HG03457 (cell line): ENCODE data around the gene ATP5F1D.

Experiments
- ATAC-seq: cut with Tn5 transposase; IDR thresholded peaks from one replicate; pipeline ENCODE4 v1.9.1; 2021; ENCODE audit warnings: moderate number of reproducible peaks; ENCODE audit not compliant: unreplicated experiment

The ATP5F1D gene

DNA sequence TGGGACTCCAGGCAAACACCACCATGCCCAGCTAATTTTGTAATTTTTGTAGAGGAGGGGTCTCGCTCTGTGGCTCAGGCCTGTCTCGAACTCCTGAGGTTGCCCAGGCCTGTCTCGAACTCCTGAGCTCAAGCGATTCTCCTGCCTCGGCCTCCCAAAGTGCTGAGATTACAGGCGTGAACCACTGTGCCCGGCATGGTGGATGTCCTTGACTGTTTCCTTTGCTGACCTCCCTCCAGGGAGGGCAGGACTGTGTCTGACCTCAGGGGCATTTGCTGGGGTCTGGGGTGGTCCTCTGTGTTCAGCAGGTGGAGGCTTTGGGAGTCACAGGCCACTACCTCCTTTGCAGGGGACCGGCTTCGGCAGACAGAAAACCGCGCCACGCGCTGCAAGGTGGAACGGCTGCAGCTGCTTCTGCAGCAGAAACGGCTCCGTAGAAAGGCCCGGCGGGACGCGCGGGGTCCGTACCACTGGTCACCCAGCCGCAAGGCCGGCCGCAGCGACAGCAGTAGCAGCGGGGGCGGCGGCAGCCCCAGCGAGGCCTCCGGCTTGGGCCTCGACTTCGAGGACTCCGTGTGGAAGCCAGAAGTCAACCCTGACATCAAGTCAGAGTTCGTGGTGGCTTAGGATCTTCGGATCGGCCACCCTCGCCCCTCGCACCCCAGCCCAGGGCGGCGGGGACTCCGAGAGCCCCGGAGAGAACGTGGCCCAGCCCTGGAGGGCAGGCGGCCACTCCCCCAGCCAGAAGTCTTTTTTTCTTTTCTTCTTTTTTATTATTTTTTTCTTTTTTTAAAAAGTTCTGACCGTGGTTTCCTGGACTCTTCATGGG is 15.3 kb downstream of the ATP5F1D start:
- no peak for ATAC-seq

DNA sequence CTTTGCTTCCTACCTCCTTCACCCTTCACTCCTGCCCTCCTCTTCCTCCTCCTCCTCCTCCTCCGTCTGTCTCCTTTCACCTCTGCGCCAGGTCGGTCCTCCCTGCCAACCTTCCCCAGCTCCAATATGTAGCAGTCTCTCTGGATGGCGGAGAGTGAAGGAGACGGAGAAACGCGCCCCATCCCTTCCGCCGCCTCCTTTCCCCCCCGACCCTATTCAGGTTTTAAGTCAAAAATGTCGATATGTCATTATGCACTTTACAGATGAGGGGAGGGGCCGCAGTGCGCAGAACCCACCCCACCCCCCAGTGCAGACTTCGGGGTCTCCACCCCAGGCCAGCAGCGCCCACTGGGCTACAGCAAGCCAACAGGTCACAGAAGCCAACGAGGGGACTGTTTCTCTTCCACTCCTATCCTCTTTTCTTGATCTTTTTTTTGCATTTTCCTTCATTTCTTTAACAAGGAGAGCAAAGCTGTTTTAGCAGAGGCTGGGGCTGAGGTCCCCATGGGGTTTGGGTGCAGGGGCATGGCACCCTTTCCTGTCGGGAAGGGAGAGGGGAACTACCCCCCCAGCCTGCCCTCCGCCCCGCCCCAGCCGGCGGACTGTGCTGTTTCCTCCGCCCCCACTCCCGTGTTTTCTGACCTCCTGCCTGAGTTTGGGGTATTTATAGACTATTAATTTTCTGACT is 16.1 kb downstream of the ATP5F1D start:
- ATAC-seq = no peak

DNA sequence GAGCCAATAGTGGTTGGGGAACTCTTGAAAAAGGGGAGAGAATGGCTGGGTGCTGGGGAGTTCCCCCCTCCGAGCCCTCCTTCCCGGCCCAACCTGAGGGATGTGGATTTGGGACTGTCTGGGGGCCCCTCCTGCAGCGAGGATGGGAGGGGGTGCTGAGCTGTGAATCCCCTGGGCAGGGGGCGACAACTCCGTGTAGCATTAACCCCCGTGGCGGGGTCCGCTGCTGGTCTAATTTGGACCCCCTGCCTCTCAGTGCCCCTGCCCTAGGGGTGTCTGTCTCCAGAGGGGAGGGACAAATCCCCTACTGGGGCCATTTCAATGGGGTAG is 16.6 kb downstream of the ATP5F1D start:
- ATAC-seq = no peak

DNA sequence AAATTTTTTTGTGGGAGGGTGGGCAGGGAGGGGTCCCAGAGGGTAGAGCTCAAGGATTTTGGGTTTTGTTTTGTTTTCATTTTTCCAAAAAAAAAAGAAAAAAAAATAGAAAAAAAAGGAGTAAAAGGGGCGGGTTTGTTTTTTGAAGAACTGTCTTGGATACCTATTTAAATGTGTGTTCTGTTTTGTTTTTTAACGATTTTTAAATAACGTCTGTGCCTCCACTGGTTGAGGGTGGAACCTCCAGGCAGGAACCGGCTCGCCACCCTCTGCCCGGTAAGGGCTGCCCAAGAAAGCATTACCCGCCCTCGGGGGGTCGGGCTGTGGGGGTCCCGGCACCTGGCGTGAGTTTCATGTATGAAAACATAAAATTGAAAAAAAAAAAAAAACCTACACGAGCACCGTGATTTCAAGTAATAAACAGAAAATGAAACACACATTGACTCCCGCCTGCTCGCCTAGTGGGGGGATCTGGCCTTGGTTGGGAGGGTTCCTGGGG is 17.2 kb downstream of the ATP5F1D start:
- ATAC-seq = no peak

DNA sequence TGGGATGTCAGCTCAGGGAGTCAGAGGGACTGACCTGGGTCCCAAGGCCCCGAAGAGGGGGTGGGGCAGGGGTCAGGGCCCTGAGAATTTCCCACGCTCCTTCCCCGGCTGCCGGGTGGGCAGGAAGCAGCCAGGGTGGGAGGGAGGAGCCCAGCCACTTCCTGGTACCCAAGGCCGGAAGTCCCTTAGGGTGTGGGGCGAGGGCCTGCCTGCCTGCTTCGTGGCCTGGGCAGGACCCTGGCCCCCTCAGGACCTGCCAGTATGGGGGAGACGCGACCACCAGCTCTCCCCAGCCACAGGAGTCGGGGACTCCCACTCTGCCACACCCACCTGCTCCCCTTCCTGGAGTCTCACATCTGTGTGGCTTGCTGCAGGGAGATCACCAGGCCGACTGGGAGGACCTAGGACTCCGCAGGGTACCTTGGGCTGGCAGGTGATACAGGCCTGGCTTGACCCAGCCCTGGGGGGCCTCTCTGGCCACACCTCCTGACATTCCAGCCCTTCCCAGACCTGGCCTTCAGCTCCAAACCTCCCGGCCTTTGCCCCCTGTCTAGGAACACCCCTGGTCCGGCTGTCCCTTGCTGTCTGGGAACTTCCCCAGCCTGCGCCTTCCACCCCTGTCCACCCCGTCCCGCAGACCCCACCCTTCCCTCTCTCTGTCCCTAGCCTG is 17.8 kb downstream of the ATP5F1D start:
- ATAC-seq = no peak

DNA sequence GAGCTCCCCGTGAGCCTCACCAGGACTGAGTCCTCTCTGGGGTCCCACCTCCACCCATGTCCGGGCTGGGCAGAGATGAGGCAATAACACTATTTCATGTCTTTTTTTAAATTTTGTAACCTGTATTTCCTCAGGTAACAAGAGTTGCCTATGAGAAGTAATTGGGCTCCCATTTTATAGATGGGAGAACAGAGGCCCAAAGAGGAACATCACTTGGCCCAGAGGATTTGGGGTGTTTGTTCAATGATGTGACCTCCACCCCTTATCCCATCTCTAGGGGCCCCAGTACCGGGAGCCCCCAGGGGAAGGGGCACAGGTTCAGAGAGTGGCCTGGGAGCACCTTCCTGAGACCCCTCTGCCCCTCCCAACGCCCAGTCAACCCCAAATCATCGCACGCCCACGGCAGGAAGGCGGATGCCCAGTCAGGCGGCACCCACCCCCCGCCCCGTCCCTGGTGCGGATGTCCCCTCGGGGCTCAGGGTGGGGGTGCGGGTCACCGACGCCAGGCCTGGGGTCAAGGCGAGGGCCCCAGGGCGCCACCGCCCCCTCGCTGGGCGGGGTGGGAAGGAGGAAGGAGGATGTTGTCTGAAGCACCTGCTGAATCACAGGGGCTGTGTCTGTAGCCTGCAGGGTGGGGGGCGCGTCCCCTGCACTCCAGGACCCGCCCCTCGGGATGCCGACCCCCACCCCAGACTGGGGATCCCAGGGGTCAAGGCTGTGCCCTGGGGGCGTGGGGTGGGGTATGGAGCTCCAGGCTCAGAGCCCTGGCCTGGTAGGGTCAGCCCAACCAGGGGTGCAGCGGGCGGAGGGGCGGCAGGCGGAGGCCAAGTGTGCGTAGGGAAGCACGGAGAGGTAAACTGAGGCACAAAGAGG is 18.6 kb downstream of the ATP5F1D start:
- no peak for ATAC-seq

DNA sequence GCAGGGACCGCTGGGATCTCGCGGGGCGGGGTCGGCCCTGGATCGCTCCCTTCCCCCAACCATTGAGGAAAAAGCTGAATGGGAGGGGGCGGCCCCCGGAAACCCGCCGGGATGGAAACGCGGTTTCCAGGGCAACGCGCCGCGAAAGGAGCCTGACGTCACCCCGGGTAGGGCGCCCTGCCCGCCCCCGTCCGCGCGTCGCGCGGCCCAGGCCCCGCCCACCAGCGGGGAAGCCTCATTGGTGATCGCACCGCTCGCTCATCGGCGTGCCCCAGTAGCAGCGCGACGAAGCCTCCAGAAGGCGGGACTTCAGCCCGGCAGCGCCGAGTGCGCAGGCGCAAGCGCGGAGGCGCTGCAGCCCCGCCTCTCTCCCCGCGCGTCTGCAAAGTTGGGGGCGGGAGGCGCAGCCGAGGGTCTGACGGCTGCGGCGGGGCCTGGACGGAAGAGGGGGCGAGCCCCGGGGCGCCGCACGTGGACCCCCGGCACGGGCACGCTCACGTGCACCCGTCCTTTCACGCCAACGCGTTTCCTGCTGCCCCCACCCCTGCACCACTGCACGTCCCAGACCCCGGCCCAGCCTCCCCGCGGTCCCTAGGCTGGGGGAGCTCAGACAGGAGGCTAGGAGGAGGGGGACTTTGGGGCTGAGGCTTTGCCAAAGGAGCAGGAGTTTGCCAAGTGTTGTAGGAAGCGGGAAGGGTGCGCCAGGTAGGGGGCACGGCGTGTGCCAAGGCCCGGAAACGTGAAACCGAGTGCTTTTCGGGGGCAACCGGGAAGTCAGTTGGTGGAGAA is 19.4 kb downstream of the ATP5F1D start:
- ATAC-seq = peak; percentile 37

DNA sequence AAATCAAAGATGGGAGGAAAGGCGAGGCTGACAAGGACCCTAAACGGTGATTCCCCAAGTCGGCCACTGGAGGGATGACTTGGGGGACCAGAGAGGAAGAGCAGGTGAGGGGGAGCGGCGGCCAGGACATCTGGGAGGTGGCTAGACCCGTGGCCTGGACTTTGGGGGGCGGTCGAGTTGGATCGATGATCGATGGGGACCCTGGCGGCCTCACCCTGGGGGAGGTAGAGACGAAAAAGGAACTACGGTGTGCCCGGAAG is 19.9 kb downstream of the ATP5F1D start:
- no peak for ATAC-seq

DNA sequence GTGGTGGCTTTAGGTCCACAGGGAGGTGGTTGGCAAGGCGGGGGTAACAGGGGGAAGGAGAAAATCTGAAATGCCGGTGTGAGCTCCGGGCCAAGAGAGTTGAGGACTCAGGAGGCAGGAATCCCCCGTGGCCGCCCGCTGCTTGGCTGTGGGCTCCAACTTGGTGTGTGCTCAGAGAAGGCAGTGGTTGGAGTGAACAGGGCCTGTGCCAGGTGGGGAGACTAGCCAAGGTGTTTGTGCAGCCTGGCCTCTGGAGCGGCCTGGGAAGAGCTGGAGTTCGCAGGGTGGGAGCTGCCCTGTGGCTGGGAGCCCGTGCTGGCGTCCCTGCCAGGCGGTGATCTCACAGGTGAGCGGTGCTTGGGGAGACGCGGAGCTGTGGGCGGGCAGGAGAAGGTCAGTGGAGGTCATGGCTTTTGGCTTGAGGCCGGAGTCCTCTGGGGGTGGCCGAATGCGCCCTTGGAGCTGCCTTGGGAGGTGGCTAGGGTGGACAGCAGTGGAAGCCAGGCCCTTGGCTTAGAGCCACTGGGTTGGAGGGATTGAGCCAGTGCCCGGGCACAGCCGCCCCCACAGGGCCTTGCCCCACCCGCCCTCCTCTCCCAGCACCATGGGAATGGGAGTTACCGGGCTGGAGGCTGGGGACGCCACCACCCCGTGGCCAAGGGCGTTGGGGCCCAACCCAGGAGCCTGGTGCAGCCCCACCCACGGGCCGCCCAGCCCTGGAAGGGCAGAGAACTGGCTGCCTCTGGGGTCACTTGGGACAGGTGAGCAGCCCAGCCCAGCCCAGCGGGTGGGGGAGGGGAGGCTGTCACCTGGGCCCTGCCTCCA is 20.5 kb downstream of the ATP5F1D start:
- no peak for ATAC-seq

DNA sequence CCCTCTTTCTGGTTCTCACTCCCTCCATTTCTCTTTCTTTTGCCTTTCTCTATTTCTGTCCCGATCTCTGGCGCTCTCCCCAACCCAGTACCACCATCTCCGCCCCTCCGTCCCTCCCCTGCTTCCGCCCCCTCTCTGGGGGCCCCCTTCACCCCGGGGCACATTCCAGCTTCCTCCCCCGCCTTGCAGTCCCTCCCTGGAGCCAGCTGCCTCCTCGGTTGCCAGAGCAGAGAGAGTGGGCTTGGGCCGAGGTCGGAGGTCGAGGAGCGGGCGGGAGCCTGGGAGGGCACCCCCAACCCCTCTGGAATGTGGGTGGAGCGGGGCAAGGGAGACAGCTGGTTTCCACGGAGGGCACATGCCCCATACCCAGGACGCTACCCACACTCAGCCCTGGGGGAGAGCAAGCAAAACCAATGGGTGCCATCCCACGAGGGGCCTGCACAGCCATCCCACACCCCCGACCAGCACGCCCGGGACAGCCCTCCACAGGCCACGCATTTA is 21.1 kb downstream of the ATP5F1D start:
- ATAC-seq = no peak

DNA sequence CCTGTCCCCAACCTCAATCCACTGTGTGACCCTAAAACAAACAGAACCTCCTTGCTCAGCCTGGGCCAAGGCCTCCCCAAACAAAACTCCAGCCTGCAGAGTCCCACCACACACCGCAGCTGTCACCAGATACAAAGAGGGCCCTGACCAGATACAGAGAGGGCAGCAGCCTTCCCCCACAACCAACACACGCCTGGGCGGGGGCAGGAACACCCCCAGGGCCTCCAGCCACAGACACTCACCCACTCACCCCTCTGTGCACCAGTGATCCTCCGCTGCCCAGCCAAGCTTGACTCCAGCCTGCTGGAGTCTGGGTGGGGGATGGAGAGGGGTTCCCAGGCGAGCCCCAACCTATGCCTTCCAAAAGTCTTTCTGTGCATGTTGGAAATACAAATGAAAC is 21.6 kb downstream of the ATP5F1D start:
- no peak for ATAC-seq

DNA sequence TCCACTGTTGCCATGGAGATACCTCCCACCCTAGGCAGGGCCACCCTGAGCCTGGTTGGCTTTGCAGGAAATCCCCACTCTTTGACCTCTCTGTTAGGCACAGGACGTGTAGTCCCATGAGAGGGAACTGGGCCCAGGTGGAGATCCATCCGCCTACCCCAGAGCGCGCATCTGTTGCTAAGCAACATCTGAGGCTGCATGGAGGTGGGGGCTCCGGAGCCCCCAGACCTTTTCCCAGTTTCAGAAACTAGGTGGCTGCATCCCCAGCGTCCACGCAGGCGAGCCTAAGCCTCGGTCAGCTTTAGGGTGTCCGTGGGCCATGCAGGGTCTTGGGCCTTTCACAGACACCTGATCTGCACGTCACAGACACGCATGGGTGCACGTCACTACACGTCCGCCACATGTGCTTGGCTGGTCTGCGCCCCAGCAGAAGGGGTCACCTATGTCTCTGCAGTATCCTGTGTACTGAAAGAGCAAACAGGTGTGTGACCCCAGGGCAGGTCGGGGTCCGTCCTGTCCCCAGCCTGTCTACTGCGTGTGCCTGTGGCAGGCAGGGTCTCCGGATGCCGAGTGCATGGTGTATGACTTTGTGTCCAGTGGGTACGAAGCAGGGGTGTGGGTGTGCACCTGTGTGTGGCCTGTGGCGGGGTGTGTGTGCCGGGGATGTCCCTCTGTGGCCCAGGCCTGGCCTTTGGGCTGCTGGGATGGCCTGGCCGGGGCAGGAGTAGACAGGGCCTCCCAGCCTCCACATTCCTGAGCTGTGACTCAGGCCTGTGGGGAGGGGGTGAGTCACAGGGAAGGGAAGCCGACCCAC is 23.5 kb downstream of the ATP5F1D start:
- no peak for ATAC-seq

DNA sequence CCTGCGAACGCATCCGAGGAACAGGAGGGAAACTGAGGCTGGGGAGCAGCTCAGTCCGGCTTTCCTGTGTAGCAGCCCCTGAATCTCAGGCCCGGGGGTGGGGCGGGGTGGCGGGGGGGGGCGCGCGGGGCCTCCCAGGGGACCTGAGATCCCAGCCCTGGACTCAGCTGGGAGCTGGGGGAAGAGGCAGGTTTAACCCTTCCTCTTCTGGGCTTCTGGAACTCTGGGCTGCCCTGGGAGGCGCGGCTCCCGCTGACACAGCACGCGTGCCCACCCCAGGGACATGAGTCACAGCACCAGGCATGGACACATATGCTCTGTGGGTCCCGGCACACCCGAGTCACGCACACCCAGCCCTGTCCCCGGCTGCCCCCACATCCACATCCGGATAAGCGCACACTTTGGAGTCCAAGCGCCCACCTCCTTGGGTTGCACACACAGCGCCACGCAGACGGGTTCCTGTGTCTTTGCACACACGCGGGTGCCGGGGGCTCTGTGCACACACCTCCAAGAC is 24.1 kb downstream of the ATP5F1D start:
- no peak for ATAC-seq

DNA sequence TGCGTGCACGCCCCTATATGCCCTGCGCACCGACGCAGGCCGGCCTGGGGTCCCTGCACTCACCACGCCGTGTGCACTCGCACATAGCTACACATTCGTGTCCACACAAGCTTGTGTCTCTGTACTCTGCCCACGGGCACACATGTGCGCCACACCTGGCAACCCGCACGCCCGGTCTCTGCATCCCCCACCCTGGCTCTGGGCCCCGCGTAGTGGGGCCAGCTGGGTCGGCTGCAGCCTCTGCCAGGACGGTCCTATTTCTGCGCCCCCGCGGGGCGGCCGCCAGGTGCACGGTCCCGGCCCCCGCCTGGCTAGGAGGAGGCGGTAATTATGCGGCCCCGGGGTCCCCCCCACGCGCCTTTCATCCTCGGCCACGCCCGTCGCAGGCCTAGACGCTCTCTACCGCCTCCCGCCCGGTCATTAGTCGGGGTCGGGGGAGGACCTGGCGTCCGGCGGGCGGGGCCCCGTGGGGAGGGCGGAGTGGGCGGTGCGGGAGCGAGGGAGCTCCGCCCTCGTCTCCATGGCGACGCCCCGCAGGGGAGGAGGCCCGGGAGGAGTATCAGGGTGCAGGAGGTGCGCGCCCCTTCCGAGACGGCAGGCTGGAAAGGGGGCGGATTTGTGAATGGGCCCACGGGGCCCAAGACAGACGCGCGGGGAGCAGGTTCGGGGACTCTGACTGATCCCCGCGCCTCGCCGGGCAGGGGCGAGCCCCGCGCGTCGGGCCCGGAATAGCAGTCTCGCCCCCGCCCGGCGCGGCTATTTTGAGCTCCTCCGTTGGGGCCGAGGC is 24.8 kb downstream of the ATP5F1D start:
- peak; percentile 28 for ATAC-seq

DNA sequence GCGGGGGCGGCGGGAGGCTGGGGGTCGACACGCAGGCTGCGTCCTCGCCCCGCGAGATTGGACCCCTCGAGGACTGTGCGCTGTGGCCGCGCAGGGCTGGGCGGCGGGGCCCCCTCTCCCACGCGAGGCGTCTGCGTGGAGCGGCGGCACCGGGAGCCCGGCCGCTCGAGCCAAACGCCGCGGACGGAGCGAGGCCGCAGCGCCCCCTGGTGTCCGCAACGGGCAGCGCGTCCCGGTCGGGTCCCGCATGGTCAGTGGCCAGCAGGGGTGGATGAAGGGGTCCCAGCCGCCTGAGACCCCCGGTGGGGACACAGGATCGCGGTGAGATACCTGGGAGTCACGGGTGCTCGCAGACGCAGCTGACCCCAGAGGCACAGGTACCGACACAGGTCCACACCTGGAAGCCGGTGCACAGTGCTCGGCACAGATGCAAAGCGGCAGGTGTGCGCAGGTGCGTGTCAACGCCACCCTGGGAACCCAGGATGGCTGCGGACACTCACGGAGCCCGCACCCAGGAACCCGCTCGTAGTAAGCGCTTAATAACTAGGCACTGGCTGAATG is 25.4 kb downstream of the ATP5F1D start:
- no peak for ATAC-seq

DNA sequence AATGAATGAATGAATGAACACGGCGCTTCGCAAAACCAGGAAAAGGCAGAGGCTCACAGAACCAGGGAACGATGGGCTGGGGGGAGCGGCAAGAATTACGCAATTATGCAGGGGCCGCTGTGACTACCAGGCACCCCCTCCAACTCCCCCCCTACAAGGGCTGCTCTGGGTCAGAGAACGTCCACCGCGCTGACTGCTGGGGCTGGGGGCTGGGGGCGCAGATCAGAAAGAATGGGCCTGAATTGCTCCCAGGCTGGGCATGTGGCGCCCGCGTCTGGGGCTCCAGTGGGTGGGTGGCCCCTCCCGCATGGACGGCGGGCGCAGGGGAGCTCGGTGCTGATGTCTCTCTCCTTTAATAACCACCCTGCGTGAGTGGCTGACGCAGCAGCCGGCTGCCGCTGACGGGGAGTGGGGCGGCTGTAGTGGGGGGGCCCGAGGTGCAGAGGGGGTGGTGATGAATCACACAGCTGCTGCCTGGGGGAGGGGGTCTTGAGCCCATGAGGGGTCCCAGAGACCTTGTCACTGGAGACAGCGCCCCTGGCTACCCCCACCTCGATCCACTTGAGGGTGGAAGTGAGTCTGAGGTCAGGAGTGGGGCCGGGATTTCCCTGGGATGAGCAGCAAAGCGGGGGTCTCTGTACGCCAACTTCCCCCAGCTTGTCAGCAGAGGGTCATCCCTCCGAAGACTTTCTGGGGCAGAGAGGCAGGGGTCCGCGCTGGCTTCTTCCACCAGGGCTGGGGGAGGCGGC is 26.1 kb downstream of the ATP5F1D start:
- no peak for ATAC-seq
